GM12878 (cell line): Measurements from ENCODE around the gene ARGLU1. TPM values are rescaled to one million over a fixed set of nuclear protein-coding genes. Genes with fewer than 3 reads are reported as not detected.

Experiments
- ATAC-seq: fragments of 200-7000 bp; cut with Tn5 transposase; 3 replicates; pipeline ENCODE4 v1.9.1; 2020; ENCODE audit warnings: mild to moderate bottlenecking, moderate library complexity
- BruUV-seq: library from RNA; stranded (reverse); fragments of 400-500 nt; replicated peaks from 2 replicates; lab custom pipeline; 2021; lab: Mats Ljungman, UMichigan
- CTCF ChIA-PET: fragments of 300-600 bp; sonication (Branson Sonifier 250); formaldehyde crosslinking; extraction: SDS; loops from one replicate; lab custom pipeline; 2021; ENCODE audit warnings: inconsistent platforms; lab: Yijun Ruan, JAX
- POLR2A ChIA-PET: fragments of 350-600 bp; formaldehyde crosslinking; extraction: SDS; loops from one replicate; lab custom pipeline; 2021; ENCODE audit warnings: inconsistent platforms; lab: Charles Lee
- RAD21 ChIA-PET: fragments of 300-600 bp; sonication (Branson Sonifier 250); formaldehyde crosslinking; loops from one replicate; lab custom pipeline; 2023; ENCODE audit warnings: antibody characterized with exemption; ENCODE audit not compliant: unreplicated experiment; lab: Charles Lee
- SMC1A ChIA-PET: fragments of 300-600 bp; sonication (Branson Sonifier 250); formaldehyde crosslinking; loops from one replicate; lab custom pipeline; 2023; ENCODE audit not compliant: unreplicated experiment, uncharacterized antibody; lab: Charles Lee
- DNase-seq: peaks from one replicate; pipeline ENCODE4 v3.0.0-alpha.2; 2011; ENCODE audit warnings: low read depth, low spot score
- FAIRE-seq: peaks from 3 replicates; lab custom pipeline; 2011; peaks lifted over from hg19 to GRCh38; lab: Jason Lieb, UNC
- H2AFZ ChIP-seq: 2 replicates; pipeline ENCODE4 v1.6.0; 2011; ENCODE audit warnings: low read depth, low read length, control low read depth; ENCODE audit not compliant: control insufficient read depth
- H3K27ac ChIP-seq: 2 replicates; pipeline ENCODE4 v1.5.1; 2011; ENCODE audit warnings: control low read depth; ENCODE audit not compliant: control insufficient read depth, insufficient read depth
- H3K27me3 ChIP-seq, 2 experiments: replicated peaks in 1 of 2; 2 replicates each; pipeline versions ENCODE4 v1.6.0 to v1.6.1; 2011; ENCODE audit warnings: low read length in 1 of 2; ENCODE audit not compliant: control insufficient read depth in 2 of 2, insufficient read depth in 2 of 2
- H3K36me3 ChIP-seq, 2 experiments: 2 replicates each; pipeline ENCODE4 v1.5.1; 2011; ENCODE audit warnings: low read length in 1 of 2; ENCODE audit not compliant: control insufficient read depth in 2 of 2, insufficient read depth in 2 of 2
- H3K4me1 ChIP-seq: 2 replicates; pipeline ENCODE4 v1.6.1; 2011; ENCODE audit warnings: mild to moderate bottlenecking, low read length, moderate library complexity, mixed read lengths; ENCODE audit not compliant: control insufficient read depth, insufficient read depth
- H3K4me2 ChIP-seq: 2 replicates; pipeline ENCODE4 v1.6.0; 2011; ENCODE audit warnings: control low read depth; ENCODE audit not compliant: control insufficient read depth, insufficient read depth
- H3K4me3 ChIP-seq: fragments of 200-600 bp; sonication (generic); 2 replicates; pipeline ENCODE4 v1.5.1; 2016
- H3K79me2 ChIP-seq: 2 replicates; pipeline ENCODE4 v1.6.0; 2011; ENCODE audit warnings: low read length; ENCODE audit not compliant: control insufficient read depth, insufficient read depth
- H3K9ac ChIP-seq: 2 replicates; pipeline ENCODE4 v1.8.0; 2011; ENCODE audit warnings: low read length, control low read depth, mixed read lengths; ENCODE audit not compliant: control insufficient read depth, insufficient read depth
- H3K9me3 ChIP-seq: replicated peaks from 3 replicates; pipeline ENCODE4 v1.5.1; 2011; ENCODE audit warnings: mild to moderate bottlenecking, low read length; ENCODE audit not compliant: control insufficient read depth, insufficient read depth
- H4K20me1 ChIP-seq: 2 replicates; pipeline ENCODE4 v1.6.0; 2011; ENCODE audit not compliant: control insufficient read depth, insufficient read depth
- ATF3 ChIP-seq: IDR thresholded peaks from 2 replicates; pipeline ENCODE4 v1.6.1; 2011; ENCODE audit warnings: low read depth, mild to moderate bottlenecking, low read length, moderate library complexity, borderline replicate concordance; ENCODE audit errors: extremely low read depth
- CREM ChIP-seq: IDR thresholded peaks from 2 replicates; pipeline ENCODE4 v1.6.1; 2014; ENCODE audit warnings: antibody characterized with exemption, low read depth
- EED ChIP-seq: sonication (generic); IDR thresholded peaks from 2 replicates; pipeline ENCODE4 v1.6.1; 2016; ENCODE audit warnings: antibody characterized with exemption, low read depth
- IRF4 ChIP-seq: IDR thresholded peaks from 2 replicates; pipeline ENCODE4 v1.6.1; 2011; ENCODE audit warnings: low read depth, low read length
- KLF5 ChIP-seq: fragments of 450-650 bp; IDR thresholded peaks from 2 replicates; pipeline ENCODE4 v1.6.1; 2014; ENCODE audit warnings: mild to moderate bottlenecking; ENCODE audit not compliant: partially characterized antibody
- MEF2B ChIP-seq: fragments of 450-650 bp; IDR thresholded peaks from 2 replicates; pipeline ENCODE4 v1.6.1; 2018; ENCODE audit warnings: mild to moderate bottlenecking, moderate library complexity; ENCODE audit not compliant: partially characterized antibody, poor library complexity, severe bottlenecking
- MTA3 ChIP-seq: IDR thresholded peaks from 2 replicates; pipeline ENCODE4 v1.6.1; 2012; ENCODE audit warnings: low read length, inconsistent platforms, borderline replicate concordance
- NR2F1 ChIP-seq: fragments of 450-650 bp; conservative IDR thresholded peaks from 2 replicates; pipeline ENCODE4 v1.6.1; 2017; ENCODE audit warnings: mild to moderate bottlenecking
- RAD21 ChIP-seq: IDR thresholded peaks from 2 replicates; pipeline ENCODE4 v1.6.1; 2011; ENCODE audit warnings: mild to moderate bottlenecking, low read depth, low read length, moderate library complexity; ENCODE audit not compliant: insufficient read depth
- REST ChIP-seq: IDR thresholded peaks from 2 replicates; pipeline ENCODE4 v1.6.1; 2012; ENCODE audit warnings: mild to moderate bottlenecking, low read depth, low read length
- WGBS: methylation state at CpG from one replicate; pipeline ENCODE4 v1.1.6; 2016; ENCODE audit warnings: low lambda C conversion rate; ENCODE audit not compliant: insufficient replicate concordance, insufficient coverage; ENCODE audit errors: missing lambda C conversion rate; 5-methylcytosine and 5-hydroxymethylcytosine counted together
- in situ Hi-C: fragments of 300-500 bp; cut with MboI; formaldehyde crosslinking; loops from 9 replicates; pipeline ENCODE4 v1.14.3; 2018; ENCODE audit warnings: mixed read lengths
- intact Hi-C: fragments of 100-400 bp; cut with micrococcal nuclease; formaldehyde crosslinking; loops from one replicate; pipeline ENCODE4 v1.14.2; 2022; ENCODE audit not compliant: unreplicated experiment
- polyA plus RNA-seq, 11 experiments: library from polyadenylated mRNA; depleted of rRNA in 4 of 11; unstranded in 6 of 11; stranded (reverse) in 5 of 11; fragments of >200 nt; fragmentation: Nextera tagmentation in 4 of 11; fragmentation: Illumina TruSeq in 1 of 11; extraction: Ambion mirVana in 4 of 11; extraction: Trizol in 1 of 11; gene quantifications; 1 replicate in 1 of 11; 2 replicates in 10 of 11; pipeline versions ENCODE4 v1.2.1 to v1.2.3, GENCODE V29; 2011 to 2016; ENCODE audit warnings: inconsistent platforms in 2 of 11, missing spikeins in 2 of 11, low read depth in 1 of 11
- total RNA-seq, 4 experiments: library from RNA; depleted of rRNA in 3 of 4; stranded (reverse); fragments of >200 nt in 3 of 4; fragmentation: Illumina TruSeq in 1 of 4; extraction: Trizol in 1 of 4; gene quantifications; 2 replicates each; pipeline versions ENCODE4 v1.2.1 to v1.2.3, GENCODE V29; 2013 to 2021

The ARGLU1 gene
- total and polyA plus RNA-seq, 10 of the 15 experiments (the other 5 are each of a cell fraction or from before 2014, with no cell fraction given): 47.1 to 197 (median 98.3) TPM

GRCh38 chr13:106505732-106506131 lies 62.2 kb downstream of the ARGLU1 start:
- ATAC-seq (no peak), FAIRE-seq (no peak), DNase-seq (no peak)
- Histone ChIP-seq H3K27ac (no peak overlapping the region), H3K79me2 (no peaks in the 10 kb centered on the region), H3K4me1 (no peaks in the 10 kb centered on the region), H3K4me3 (no peak overlapping the region), H3K27me3 (no peaks in the 10 kb centered on the region), H3K4me2 (no peak overlapping the region), H2AFZ (no peak overlapping the region), H3K9me3 (no peaks in the 10 kb centered on the region), H3K9ac (no peak overlapping the region), H4K20me1 (no peaks in the 10 kb centered on the region), H3K36me3 (no peaks in the 10 kb centered on the region)
- intact Hi-C loops (no loop called here), in situ Hi-C loops (no loop called here)
- POLR2A ChIA-PET: no interaction called here
- WGBS: 73% methylated on average over 4 of the region's 4 CpGs
- RAD21 ChIA-PET: no interaction called here
- BruUV-seq: no TSS peak
- SMC1A ChIA-PET: no interaction called here
- CTCF ChIA-PET: no interaction called here
- no peak for TF ChIP-seq REST

GRCh38 chr13:106505295-106505694 lies 62.6 kb downstream of the ARGLU1 start:
- WGBS: 68% methylated on average over 4 of the region's 4 CpGs
- no peaks in the 10 kb centered on the region for H3K79me2 ChIP-seq
- TF ChIP-seq REST (no peak), IRF4 (no peak), KLF5 (no peak), MEF2B (no peak), MTA3 (no peak), ATF3 (no peak), RAD21 (no peak), EED (no peak), NR2F1 (no peak), CREM (no peak)
- CTCF ChIA-PET: no interaction called here
- BruUV-seq: no TSS peak
- DNase-seq: no peak
- no peaks in the 10 kb centered on the region for H3K27me3 ChIP-seq
- ATAC-seq: no peak
- SMC1A ChIA-PET: no interaction called here
- no peak overlapping the region for H3K27ac ChIP-seq
- no peak overlapping the region for H2AFZ ChIP-seq
- no peak overlapping the region for H3K9ac ChIP-seq
- H3K36me3 ChIP-seq: no peaks in the 10 kb centered on the region
- no peak for FAIRE-seq
- H3K9me3 ChIP-seq: no peaks in the 10 kb centered on the region
- no peaks in the 10 kb centered on the region for H3K4me1 ChIP-seq
- H4K20me1 ChIP-seq: no peaks in the 10 kb centered on the region
- POLR2A ChIA-PET: no interaction called here
- intact Hi-C loops (no loop called here), in situ Hi-C loops (no loop called here)
- RAD21 ChIA-PET: no interaction called here
- H3K4me2 ChIP-seq: no peak overlapping the region
- no peak overlapping the region for H3K4me3 ChIP-seq
